Neural cell (in vitro differentiated cells): ENCODE data around the gene CUL2. TPM values are rescaled to one million over a fixed set of nuclear protein-coding genes. Genes with fewer than 3 reads are reported as not detected.

ENCODE experiments used
- H2AFZ ChIP-seq: fragments of 200-600, 300-800 bp; sonication (generic), shearing (Covaris generic); 2 replicates; pipeline ENCODE4 v1.6.0; 2014; ENCODE audit warnings: low read depth, mild to moderate bottlenecking, antibody characterized with exemption, low read length, moderate library complexity
- H3F3A ChIP-seq: fragments of 200-600 bp; shearing (Covaris generic); 2 replicates; pipeline ENCODE4 v1.6.1; 2016; ENCODE audit warnings: mild to moderate bottlenecking, moderate library complexity, mixed read lengths, antibody characterized with exemption, low read length; ENCODE audit not compliant: insufficient read depth, poor library complexity, severe bottlenecking
- H3K27ac ChIP-seq: fragments of 200-600, 300-800 bp; sonication (generic), shearing (Covaris generic); 2 replicates; pipeline ENCODE4 v1.5.1; 2014; ENCODE audit warnings: mild to moderate bottlenecking, low read length, moderate library complexity
- H3K27me3 ChIP-seq: fragments of 300-800, 200-600 bp; sonication (generic), shearing (Covaris generic); 2 replicates; pipeline ENCODE4 v1.6.0; 2014; ENCODE audit warnings: mild to moderate bottlenecking, low read depth, low read length, moderate library complexity; ENCODE audit not compliant: insufficient read depth
- H3K36me3 ChIP-seq: fragments of 300-800, 200-600 bp; sonication (generic), shearing (Covaris generic); 2 replicates; pipeline ENCODE4 v1.5.1; 2014; ENCODE audit warnings: mild to moderate bottlenecking, antibody characterized with exemption, low read length, moderate library complexity; ENCODE audit not compliant: insufficient read depth
- H3K4me2 ChIP-seq: fragments of 300-800, 200-600 bp; sonication (generic), shearing (Covaris generic); 2 replicates; pipeline ENCODE4 v1.6.0; 2014; ENCODE audit warnings: mild to moderate bottlenecking, low read length
- H3K4me3 ChIP-seq: fragments of 300-800, 200-600 bp; sonication (generic), shearing (Covaris generic); 2 replicates; pipeline ENCODE4 v1.5.1; 2014; ENCODE audit warnings: mild to moderate bottlenecking, low read length, moderate library complexity
- H3K79me2 ChIP-seq: fragments of 200-600 bp; shearing (Covaris generic); replicated peaks from 2 replicates; pipeline ENCODE4 v1.6.0; 2014; ENCODE audit warnings: mild to moderate bottlenecking, low read length, moderate library complexity; ENCODE audit not compliant: insufficient read depth
- H3K9ac ChIP-seq: fragments of 300-800, 200-600 bp; sonication (generic), shearing (Covaris generic); 2 replicates; pipeline ENCODE4 v1.6.1; 2016; ENCODE audit warnings: mild to moderate bottlenecking, low read length, mixed read lengths
- H3K9me2 ChIP-seq: fragments of 200-600 bp; shearing (Covaris generic); 2 replicates; pipeline ENCODE4 v1.6.1; 2016; ENCODE audit warnings: mild to moderate bottlenecking, low read length, mixed read lengths; ENCODE audit not compliant: insufficient read depth
- H3K9me3 ChIP-seq: fragments of 200-600, 300-800 bp; sonication (generic), shearing (Covaris generic); 2 replicates; pipeline ENCODE4 v1.6.1; 2016; ENCODE audit warnings: mild to moderate bottlenecking, mixed run types, low read length, moderate library complexity, mixed read lengths
- H4K20me1 ChIP-seq: fragments of 200-600 bp; shearing (Covaris generic); 2 replicates; pipeline ENCODE4 v1.6.1; 2016; ENCODE audit warnings: mild to moderate bottlenecking, mixed run types; ENCODE audit not compliant: insufficient read depth
- EP300 ChIP-seq: fragments of 450-650 bp; conservative IDR thresholded peaks from 2 replicates; pipeline ENCODE4 v1.6.1; 2014; ENCODE audit warnings: antibody characterized with exemption, mild to moderate bottlenecking, moderate library complexity; ENCODE audit not compliant: poor library complexity, severe bottlenecking
- EZH2 ChIP-seq: fragments of 200-600, 300-800 bp; shearing (Covaris generic), sonication (generic); IDR thresholded peaks from 2 replicates; pipeline ENCODE4 v1.6.1; 2014; ENCODE audit warnings: antibody characterized with exemption, low read length, borderline replicate concordance, mild to moderate bottlenecking; ENCODE audit not compliant: insufficient read depth, poor library complexity, severe bottlenecking
- MXI1 ChIP-seq: fragments of 450-650 bp; conservative IDR thresholded peaks from 2 replicates; pipeline ENCODE4 v1.6.1; 2014; ENCODE audit warnings: antibody characterized with exemption, mild to moderate bottlenecking; ENCODE audit not compliant: poor library complexity, severe bottlenecking
- POLR2AphosphoS5 ChIP-seq: IDR thresholded peaks from 2 replicates; pipeline ENCODE4 v1.6.1; 2012
- RAD21 ChIP-seq: fragments of 450-650 bp; conservative IDR thresholded peaks from 2 replicates; pipeline ENCODE4 v1.6.1; 2014; ENCODE audit warnings: antibody characterized with exemption, mild to moderate bottlenecking, moderate library complexity
- SMC3 ChIP-seq: fragments of 450-650 bp; conservative IDR thresholded peaks from 2 replicates; pipeline ENCODE4 v1.6.1; 2014; ENCODE audit warnings: antibody characterized with exemption, mild to moderate bottlenecking, moderate library complexity; ENCODE audit not compliant: poor library complexity
- TAF1 ChIP-seq: IDR thresholded peaks from 2 replicates; pipeline ENCODE4 v1.6.1; 2012; ENCODE audit warnings: low read depth
- polyA plus RNA-seq: library from polyadenylated mRNA; depleted of rRNA; stranded (reverse); fragments of >200 nt; gene quantifications from 2 replicates; pipeline ENCODE4 v1.2.3, GENCODE V29; 2014
- TF ChIP-seq, protein P1 (sequence below): IDR thresholded peaks from 2 replicates; pipeline ENCODE4 v1.6.1; 2012; ENCODE audit warnings: borderline replicate concordance
- TF ChIP-seq, protein P2 (sequence below): fragments of 450-650 bp; IDR thresholded peaks from 2 replicates; pipeline ENCODE4 v1.5.1; 2014; ENCODE audit warnings: antibody characterized with exemption, mild to moderate bottlenecking, moderate library complexity; ENCODE audit not compliant: poor library complexity, severe bottlenecking

CUL2 gene
- polyA plus RNA-seq, 1 donor from 2014 or later: 40.5 TPM

DNA sequence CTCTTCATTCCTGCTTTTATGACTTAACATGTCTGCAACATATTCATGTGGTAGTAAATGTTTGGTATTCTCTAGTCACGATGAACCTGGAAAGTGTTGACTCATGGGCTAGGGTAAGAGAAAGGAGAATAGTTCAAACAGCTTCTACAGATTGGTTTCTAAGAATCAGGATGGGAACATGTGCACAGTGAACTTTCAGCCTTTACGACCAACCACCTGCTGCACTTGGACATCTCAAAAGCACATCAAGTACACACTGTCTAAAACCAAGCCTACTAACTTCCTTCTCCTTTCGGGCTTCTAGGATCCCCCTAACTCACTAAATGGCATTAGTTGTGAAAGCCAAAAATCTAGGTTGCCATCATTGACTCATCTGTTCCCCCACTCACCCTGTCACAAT, 85.5 kb downstream of the CUL2 start:
- Histone ChIP-seq H3K4me2 (no peak overlapping the region), H3K9me2 (no peaks in the 10 kb centered on the region), H3K9me3 (no peaks in the 10 kb centered on the region), H2AFZ (no peak overlapping the region), H3K36me3 (no peaks in the 10 kb centered on the region), H4K20me1 (no peaks in the 10 kb centered on the region), H3K27me3 (no peaks in the 10 kb centered on the region), H3K9ac (no peak overlapping the region), H3K27ac (no peak overlapping the region), H3K79me2 (no peaks in the 10 kb centered on the region), H3K4me3 (no peak overlapping the region), H3F3A (no peaks in the 10 kb centered on the region)
- TF ChIP-seq EP300 (no peak), RAD21 (no peak), EZH2 (no peak), POLR2AphosphoS5 (no peak), TAF1 (no peak), MXI1 (no peak), SMC3 (no peak)
- TF ChIP-seq, protein P1, sequence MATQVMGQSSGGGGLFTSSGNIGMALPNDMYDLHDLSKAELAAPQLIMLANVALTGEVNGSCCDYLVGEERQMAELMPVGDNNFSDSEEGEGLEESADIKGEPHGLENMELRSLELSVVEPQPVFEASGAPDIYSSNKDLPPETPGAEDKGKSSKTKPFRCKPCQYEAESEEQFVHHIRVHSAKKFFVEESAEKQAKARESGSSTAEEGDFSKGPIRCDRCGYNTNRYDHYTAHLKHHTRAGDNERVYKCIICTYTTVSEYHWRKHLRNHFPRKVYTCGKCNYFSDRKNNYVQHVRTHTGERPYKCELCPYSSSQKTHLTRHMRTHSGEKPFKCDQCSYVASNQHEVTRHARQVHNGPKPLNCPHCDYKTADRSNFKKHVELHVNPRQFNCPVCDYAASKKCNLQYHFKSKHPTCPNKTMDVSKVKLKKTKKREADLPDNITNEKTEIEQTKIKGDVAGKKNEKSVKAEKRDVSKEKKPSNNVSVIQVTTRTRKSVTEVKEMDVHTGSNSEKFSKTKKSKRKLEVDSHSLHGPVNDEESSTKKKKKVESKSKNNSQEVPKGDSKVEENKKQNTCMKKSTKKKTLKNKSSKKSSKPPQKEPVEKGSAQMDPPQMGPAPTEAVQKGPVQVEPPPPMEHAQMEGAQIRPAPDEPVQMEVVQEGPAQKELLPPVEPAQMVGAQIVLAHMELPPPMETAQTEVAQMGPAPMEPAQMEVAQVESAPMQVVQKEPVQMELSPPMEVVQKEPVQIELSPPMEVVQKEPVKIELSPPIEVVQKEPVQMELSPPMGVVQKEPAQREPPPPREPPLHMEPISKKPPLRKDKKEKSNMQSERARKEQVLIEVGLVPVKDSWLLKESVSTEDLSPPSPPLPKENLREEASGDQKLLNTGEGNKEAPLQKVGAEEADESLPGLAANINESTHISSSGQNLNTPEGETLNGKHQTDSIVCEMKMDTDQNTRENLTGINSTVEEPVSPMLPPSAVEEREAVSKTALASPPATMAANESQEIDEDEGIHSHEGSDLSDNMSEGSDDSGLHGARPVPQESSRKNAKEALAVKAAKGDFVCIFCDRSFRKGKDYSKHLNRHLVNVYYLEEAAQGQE: no peak
- TF ChIP-seq, protein P2, sequence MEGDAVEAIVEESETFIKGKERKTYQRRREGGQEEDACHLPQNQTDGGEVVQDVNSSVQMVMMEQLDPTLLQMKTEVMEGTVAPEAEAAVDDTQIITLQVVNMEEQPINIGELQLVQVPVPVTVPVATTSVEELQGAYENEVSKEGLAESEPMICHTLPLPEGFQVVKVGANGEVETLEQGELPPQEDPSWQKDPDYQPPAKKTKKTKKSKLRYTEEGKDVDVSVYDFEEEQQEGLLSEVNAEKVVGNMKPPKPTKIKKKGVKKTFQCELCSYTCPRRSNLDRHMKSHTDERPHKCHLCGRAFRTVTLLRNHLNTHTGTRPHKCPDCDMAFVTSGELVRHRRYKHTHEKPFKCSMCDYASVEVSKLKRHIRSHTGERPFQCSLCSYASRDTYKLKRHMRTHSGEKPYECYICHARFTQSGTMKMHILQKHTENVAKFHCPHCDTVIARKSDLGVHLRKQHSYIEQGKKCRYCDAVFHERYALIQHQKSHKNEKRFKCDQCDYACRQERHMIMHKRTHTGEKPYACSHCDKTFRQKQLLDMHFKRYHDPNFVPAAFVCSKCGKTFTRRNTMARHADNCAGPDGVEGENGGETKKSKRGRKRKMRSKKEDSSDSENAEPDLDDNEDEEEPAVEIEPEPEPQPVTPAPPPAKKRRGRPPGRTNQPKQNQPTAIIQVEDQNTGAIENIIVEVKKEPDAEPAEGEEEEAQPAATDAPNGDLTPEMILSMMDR: no peak

DNA sequence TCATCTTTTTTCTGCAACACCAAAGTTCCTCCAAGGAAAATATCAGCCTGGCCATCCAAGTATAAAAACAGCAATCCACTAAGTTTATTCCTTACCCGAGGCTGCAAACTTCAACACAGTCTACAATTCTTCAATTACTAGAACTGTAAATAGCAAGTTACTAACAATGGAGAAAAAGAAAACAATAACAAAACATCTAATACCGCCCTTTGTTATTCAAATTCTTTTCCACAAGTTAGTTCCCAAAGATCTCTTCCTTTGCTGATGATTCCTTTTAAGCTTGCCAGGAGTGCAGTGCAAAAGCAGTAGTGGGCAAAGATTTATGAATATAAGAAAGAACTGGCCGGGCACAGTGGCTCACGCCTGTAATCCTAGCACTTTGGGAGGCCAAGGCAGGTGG, 86.2 kb downstream of the CUL2 start:
- H3K27ac ChIP-seq: no peak overlapping the region
- H3K4me2 ChIP-seq: no peak overlapping the region
- no peaks in the 10 kb centered on the region for H3K9me3 ChIP-seq

More for the DNA sequence above, 86.2 kb downstream of the CUL2 start:
- no peaks in the 10 kb centered on the region for H4K20me1 ChIP-seq
- no peaks in the 10 kb centered on the region for H3K9me2 ChIP-seq
- H3K36me3 ChIP-seq: no peaks in the 10 kb centered on the region
- no peaks in the 10 kb centered on the region for H3F3A ChIP-seq
- no peak overlapping the region for H3K4me3 ChIP-seq
- no peak overlapping the region for H2AFZ ChIP-seq
- H3K9ac ChIP-seq: no peak overlapping the region
- no peaks in the 10 kb centered on the region for H3K27me3 ChIP-seq
- TF ChIP-seq, protein P1: no peak
- no peak for TF ChIP-seq MXI1
- TF ChIP-seq, protein P2: no peak
- no peak for TF ChIP-seq EZH2
- no peak for TF ChIP-seq TAF1
- no peak for TF ChIP-seq SMC3
- TF ChIP-seq EP300: no peak
- no peak for TF ChIP-seq POLR2AphosphoS5
- TF ChIP-seq RAD21: no peak
- H3K79me2 ChIP-seq: no peaks in the 10 kb centered on the region
